ENCODE data around the gene RAB14. TPM values are rescaled to one million over a fixed set of nuclear protein-coding genes. Genes with fewer than 3 reads are reported as not detected.

RAB14 gene
- total and polyA plus RNA-seq, 10 of the 15 experiments (the other 5 are each of a cell fraction or from before 2014, with no cell fraction given) = 16.7 to 59.9 (median 25.4) TPM

DNA sequence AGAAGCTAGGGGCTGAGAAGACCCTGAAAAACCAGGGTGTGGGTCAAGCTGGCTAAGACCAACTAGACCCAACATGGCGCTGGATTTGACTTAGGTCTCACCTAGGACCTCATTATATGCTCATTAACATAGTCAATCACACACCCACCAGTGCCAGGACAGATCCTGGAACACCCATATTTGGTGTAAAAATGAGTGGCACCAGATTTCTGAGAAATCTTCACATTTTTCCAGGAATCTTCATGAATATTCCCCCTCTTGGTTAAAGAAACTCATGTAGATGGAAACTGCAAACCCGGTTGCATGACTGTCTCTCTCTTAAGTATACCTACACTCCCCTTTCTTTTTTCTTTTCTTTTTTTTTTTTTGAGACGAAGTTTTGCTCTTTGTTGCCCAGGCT lies 17.9 kb upstream of the RAB14 start:
- ChIA-PET CTCF (no interaction called here), SMC1A (ENCODE audit: uncharacterized antibody, unreplicated experiment) (interaction anchor here (2.1 kb wide), 1 partner anchor 101 kb away, joined by 11 read pairs; no protein-coding TSS in a partner anchor), RAD21 (ENCODE audit: unreplicated experiment) (no interaction called here), POLR2A (no interaction called here)
- no TSS peak for BruUV-seq (replicated peaks)
- Histone ChIP-seq H3K4me2 (ENCODE audit: control insufficient read depth, insufficient read depth) (no peak overlapping the region), H3K27me3 (replicated peaks in 1 of 2; ENCODE audit: control insufficient read depth in 2 of 2, insufficient read depth in 2 of 2, low read length in 1 of 2) (no peaks in the 10 kb centered on the region), H3K36me3 (ENCODE audit: control insufficient read depth in 2 of 2, insufficient read depth in 2 of 2, low read length in 1 of 2) (no peaks in the 10 kb centered on the region), H3K79me2 (ENCODE audit: control insufficient read depth, insufficient read depth, low read length) (no peaks in the 10 kb centered on the region), H3K27ac (ENCODE audit: control insufficient read depth, insufficient read depth) (no peak overlapping the region), H3K4me1 (ENCODE audit: control insufficient read depth, insufficient read depth, low read length) (peaks cover 10% of the 10 kb centered on the region), H4K20me1 (ENCODE audit: control insufficient read depth, insufficient read depth) (no peaks in the 10 kb centered on the region), H2AFZ (ENCODE audit: control insufficient read depth, low read depth, low read length) (no peak overlapping the region), H3K9ac (ENCODE audit: control insufficient read depth, insufficient read depth, low read length) (no peak overlapping the region), H3K4me3 (no peak overlapping the region), H3K9me3 (replicated peaks; ENCODE audit: control insufficient read depth, insufficient read depth, low read length) (no peaks in the 10 kb centered on the region)
- ATAC-seq (no peak), DNase-seq (ENCODE audit: low read depth, low spot score) (no peak), FAIRE-seq (no peak)
- intact Hi-C loops (cut with micrococcal nuclease; ENCODE audit: unreplicated experiment) (no loop called here), in situ Hi-C loops (cut with MboI) (loop anchor here (5.0 kb wide), 2 partner anchors 98 to 178 kb away; no protein-coding TSS in a partner anchor)
- 50% methylated on average over 2 of the region's 3 CpGs for WGBS (ENCODE audit: insufficient coverage, insufficient replicate concordance, low lambda C conversion rate, missing lambda C conversion rate)
- no peak for TF ChIP-seq YBX1 (IDR thresholded peaks at IDR 0.05)
- TF ChIP-seq, protein P1, sequence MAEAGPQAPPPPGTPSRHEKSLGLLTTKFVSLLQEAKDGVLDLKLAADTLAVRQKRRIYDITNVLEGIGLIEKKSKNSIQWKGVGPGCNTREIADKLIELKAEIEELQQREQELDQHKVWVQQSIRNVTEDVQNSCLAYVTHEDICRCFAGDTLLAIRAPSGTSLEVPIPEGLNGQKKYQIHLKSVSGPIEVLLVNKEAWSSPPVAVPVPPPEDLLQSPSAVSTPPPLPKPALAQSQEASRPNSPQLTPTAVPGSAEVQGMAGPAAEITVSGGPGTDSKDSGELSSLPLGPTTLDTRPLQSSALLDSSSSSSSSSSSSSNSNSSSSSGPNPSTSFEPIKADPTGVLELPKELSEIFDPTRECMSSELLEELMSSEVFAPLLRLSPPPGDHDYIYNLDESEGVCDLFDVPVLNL (IDR thresholded peaks at IDR 0.05; ENCODE audit: low read depth, low read length) = no peak
- no peak for TF ChIP-seq NBN (IDR thresholded peaks at IDR 0.05)
- TF ChIP-seq ZSCAN29 (IDR thresholded peaks at IDR 0.05) = no peak
- TF ChIP-seq CHD4 (IDR thresholded peaks at IDR 0.05) = no peak
- TF ChIP-seq KLF5 (IDR thresholded peaks at IDR 0.05; ENCODE audit: partially characterized antibody) = no peak
- no peak for TF ChIP-seq EZH2 (IDR thresholded peaks at IDR 0.05; ENCODE audit: borderline replicate concordance, control insufficient read depth, low read depth, low read length)
- TF ChIP-seq SIX5 (IDR thresholded peaks at IDR 0.05; ENCODE audit: low read depth, low read length, severe bottlenecking) = no peak
- TF ChIP-seq, protein P2, sequence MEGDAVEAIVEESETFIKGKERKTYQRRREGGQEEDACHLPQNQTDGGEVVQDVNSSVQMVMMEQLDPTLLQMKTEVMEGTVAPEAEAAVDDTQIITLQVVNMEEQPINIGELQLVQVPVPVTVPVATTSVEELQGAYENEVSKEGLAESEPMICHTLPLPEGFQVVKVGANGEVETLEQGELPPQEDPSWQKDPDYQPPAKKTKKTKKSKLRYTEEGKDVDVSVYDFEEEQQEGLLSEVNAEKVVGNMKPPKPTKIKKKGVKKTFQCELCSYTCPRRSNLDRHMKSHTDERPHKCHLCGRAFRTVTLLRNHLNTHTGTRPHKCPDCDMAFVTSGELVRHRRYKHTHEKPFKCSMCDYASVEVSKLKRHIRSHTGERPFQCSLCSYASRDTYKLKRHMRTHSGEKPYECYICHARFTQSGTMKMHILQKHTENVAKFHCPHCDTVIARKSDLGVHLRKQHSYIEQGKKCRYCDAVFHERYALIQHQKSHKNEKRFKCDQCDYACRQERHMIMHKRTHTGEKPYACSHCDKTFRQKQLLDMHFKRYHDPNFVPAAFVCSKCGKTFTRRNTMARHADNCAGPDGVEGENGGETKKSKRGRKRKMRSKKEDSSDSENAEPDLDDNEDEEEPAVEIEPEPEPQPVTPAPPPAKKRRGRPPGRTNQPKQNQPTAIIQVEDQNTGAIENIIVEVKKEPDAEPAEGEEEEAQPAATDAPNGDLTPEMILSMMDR (IDR thresholded peaks at IDR 0.05 in 2 of 3, conservative IDR thresholded peaks at IDR 0.05 in 1 of 3; ENCODE audit: control insufficient read depth in 2 of 3, extremely low read depth in 1 of 3, insufficient read depth in 1 of 3, low read depth in 3 of 3, low read length in 3 of 3) = no peak
- no peak for TF ChIP-seq CREM (IDR thresholded peaks at IDR 0.05; ENCODE audit: low read depth)
- TF ChIP-seq KDM1A (IDR thresholded peaks at IDR 0.05; ENCODE audit: borderline replicate concordance) = no peak
